ENCODE results near the gene LRPPRC.
"Not testable (repeated sequence)": the region's sequence is repeated elsewhere in the genome, so short reads cannot be mapped to it uniquely, and the experiment has no call there.

LRPPRC gene

GRCh38 chr2:43995733-43996533 lies at the start of gene LRPPRC:
Gene LRPPRC (minus strand): TSS chr2:43995989. CDS start chr2:43995947, 42 bp downstream.
- peak; percentile 96 for DNase-seq

GRCh38 chr2:44045061-44045460 lies 49.3 kb upstream of the LRPPRC start:
- no peak for DNase-seq

- DNase-seq = peak; percentile 49
Measured at GRCh38 chr2:44044281-44044720, 48.5 kb upstream of the LRPPRC start.

GRCh38 chr2:44040365-44040764 lies 44.6 kb upstream of the LRPPRC start:
- no peak for DNase-seq

GRCh38 chr2:44038277-44038676 lies 42.5 kb upstream of the LRPPRC start:
- no peak for DNase-seq

- no peak for DNase-seq
Measured at GRCh38 chr2:44037221-44037620, 41.4 kb upstream of the LRPPRC start.

GRCh38 chr2:44033947-44034346 lies 38.2 kb upstream of the LRPPRC start:
- no peak for DNase-seq

- DNase-seq = not testable (repeated sequence)
Measured at GRCh38 chr2:44027076-44027475, 31.3 kb upstream of the LRPPRC start.

- no peak for DNase-seq
Measured at GRCh38 chr2:44016282-44016681, 20.5 kb upstream of the LRPPRC start.

GRCh38 chr2:44015239-44015638 lies 19.4 kb upstream of the LRPPRC start:
- DNase-seq = no peak

- not testable (repeated sequence) for DNase-seq
Measured at GRCh38 chr2:44013205-44013604, 17.4 kb upstream of the LRPPRC start.

- no peak for DNase-seq
Measured at GRCh38 chr2:44010266-44010665, 14.5 kb upstream of the LRPPRC start.

- no peak for DNase-seq
Measured at GRCh38 chr2:44009136-44009735, 13.4 kb upstream of the LRPPRC start.

- no peak for DNase-seq
Measured at GRCh38 chr2:44005846-44006245, 10.1 kb upstream of the LRPPRC start.

- no peak for DNase-seq
Measured at GRCh38 chr2:44004735-44005602, 9.2 kb upstream of the LRPPRC start.

- DNase-seq = no peak
Measured at GRCh38 chr2:44001716-44002115, 5.9 kb upstream of the LRPPRC start.

GRCh38 chr2:43998263-43998662 lies 2.5 kb upstream of the LRPPRC start:
- DNase-seq = no peak

- no peak for DNase-seq
Measured at GRCh38 chr2:43993437-43993836, 2.4 kb downstream of the LRPPRC start.

GRCh38 chr2:43989545-43989944 lies 6.2 kb downstream of the LRPPRC start:
- DNase-seq = no peak

GRCh38 chr2:43986600-43986999 lies 9.2 kb downstream of the LRPPRC start:
- DNase-seq = no peak

- no peak for DNase-seq
Measured at GRCh38 chr2:43985359-43985758, 10.4 kb downstream of the LRPPRC start.

- DNase-seq = no peak
Measured at GRCh38 chr2:43984533-43984932, 11.3 kb downstream of the LRPPRC start.

- DNase-seq = no peak
Measured at GRCh38 chr2:43980902-43981301, 14.9 kb downstream of the LRPPRC start.
